ENCODE data around the gene P2RY12. TPM values are rescaled to one million over a fixed set of nuclear protein-coding genes. Genes with fewer than 3 reads are reported as not detected.

P2RY12 gene
- total RNA-seq, 1 experiment from 2014 or later, result not detected

DNA sequence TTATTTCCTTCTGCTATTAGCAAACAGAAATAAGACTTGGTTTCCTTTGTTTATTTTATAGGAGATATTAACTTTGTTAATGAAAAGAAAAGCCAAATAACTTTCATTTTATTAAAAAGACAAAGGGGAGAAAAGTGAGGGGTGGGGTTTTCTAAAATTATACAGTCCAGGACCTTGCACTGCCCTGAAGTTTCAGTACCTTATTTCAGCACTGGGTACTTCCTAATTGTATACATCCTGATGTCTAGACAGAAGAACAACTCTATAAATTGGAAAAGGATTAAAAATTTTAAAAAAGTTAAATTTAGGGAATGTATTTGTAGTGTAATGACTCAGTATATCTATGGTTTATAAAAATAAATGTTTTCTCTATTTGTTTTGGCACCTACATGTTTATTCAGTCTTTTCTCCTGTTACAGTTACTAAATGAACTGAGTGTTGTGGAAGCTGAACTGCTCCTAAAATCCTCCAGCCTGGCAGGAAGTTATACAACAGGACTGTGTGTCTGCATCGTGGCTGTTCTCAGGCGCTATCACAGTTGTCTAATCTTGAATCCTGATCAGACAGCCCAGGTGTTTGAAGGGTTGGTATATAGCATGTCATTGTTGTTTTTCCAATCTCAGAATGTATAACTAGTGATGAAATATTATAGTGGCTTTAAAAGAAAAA, 27.6 kb downstream of the P2RY12 start:
- ChIA-PET CTCF (no interaction called here), POLR2A (ENCODE audit: unreplicated experiment) (no interaction called here)
- H3F3A ChIP-seq (ENCODE audit: low read length, unreplicated experiment), result no peaks in the 10 kb centered on the region
- ATAC-seq, result peak; percentile 94
- no peaks in the 10 kb centered on the region for H4K20me1 ChIP-seq (ENCODE audit: low read length)
- H3K27ac ChIP-seq (ENCODE audit: low read length), result no peak overlapping the region
- H3K9me2 ChIP-seq (replicated peaks; ENCODE audit: low read length), result no peaks in the 10 kb centered on the region
- H2AFZ ChIP-seq (ENCODE audit: low read length), result peak overlapping the region; percentile 42
- no peaks in the 10 kb centered on the region for H3K79me2 ChIP-seq (ENCODE audit: low read length)
- peaks cover 14% of the 10 kb centered on the region; the same call in 1 of the 2 replicates for H3K4me1 ChIP-seq (ENCODE audit: insufficient read depth, low read length)
- no peak overlapping the region for H3K4me3 ChIP-seq (ENCODE audit: low read length)
- TF ChIP-seq CTCF (conservative IDR thresholded peaks at IDR 0.05; ENCODE audit: low read depth, low read length), result no peak
- no peak for TF ChIP-seq EZH2phosphoT487 (IDR thresholded peaks at IDR 0.05; ENCODE audit: borderline replicate concordance, low read length)
- no peak for TF ChIP-seq EZH2 (IDR thresholded peaks at IDR 0.05; ENCODE audit: low read length, unreplicated experiment)
- DNase-seq, result peak; percentile 43
- no peaks in the 10 kb centered on the region for H3K9me3 ChIP-seq (ENCODE audit: low read length)
- peak overlapping the region; percentile 43 for H3K4me2 ChIP-seq (ENCODE audit: low read length)
- H3K9ac ChIP-seq (ENCODE audit: low read length), result no peak overlapping the region
- no TSS peak for BruUV-seq (replicated peaks)
- H3K36me3 ChIP-seq (ENCODE audit: low read depth, low read length), result no peaks in the 10 kb centered on the region
- H3K27me3 ChIP-seq (ENCODE audit: low read length), result no peaks in the 10 kb centered on the region
- intact Hi-C loops (cut with micrococcal nuclease), result loop anchor here (2.0 kb wide), 2 partner anchors 66 to 78 kb away; no protein-coding TSS in a partner anchor

DNA sequence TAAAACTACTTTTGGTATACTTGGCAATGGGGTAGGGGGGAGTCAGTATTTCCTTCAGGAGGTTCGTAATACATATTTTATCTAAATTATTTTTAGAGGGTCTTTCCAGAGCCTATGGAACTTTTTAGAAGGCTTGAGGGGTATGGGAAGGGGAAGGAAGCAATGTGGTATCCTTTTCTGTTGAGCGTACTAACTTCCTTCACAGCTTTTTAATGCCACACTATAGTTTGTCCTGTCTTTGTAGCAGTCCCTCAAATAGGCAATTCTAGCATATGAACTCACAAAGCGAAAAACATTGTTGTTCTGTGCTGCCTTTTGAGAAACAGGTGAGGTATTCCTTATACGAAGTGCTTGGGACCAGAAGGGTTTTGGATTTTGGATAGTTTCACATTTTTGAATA, 32.9 kb downstream of the P2RY12 start:
- BruUV-seq (replicated peaks), result no TSS peak
- TF ChIP-seq CTCF (conservative IDR thresholded peaks at IDR 0.05; ENCODE audit: low read depth, low read length), result no peak
- H3F3A ChIP-seq (ENCODE audit: low read length, unreplicated experiment), result no peaks in the 10 kb centered on the region
- H3K4me3 ChIP-seq (ENCODE audit: low read length), result no peak overlapping the region
- no peak overlapping the region for H2AFZ ChIP-seq (ENCODE audit: low read length)
- no peaks in the 10 kb centered on the region for H4K20me1 ChIP-seq (ENCODE audit: low read length)
- H3K9me2 ChIP-seq (replicated peaks; ENCODE audit: low read length), result no peaks in the 10 kb centered on the region
- DNase-seq, result no peak
- no peaks in the 10 kb centered on the region for H3K4me1 ChIP-seq (ENCODE audit: insufficient read depth, low read length)
- no peak overlapping the region for H3K9ac ChIP-seq (ENCODE audit: low read length)
- no peak for ATAC-seq
- H3K36me3 ChIP-seq (ENCODE audit: low read depth, low read length), result no peaks in the 10 kb centered on the region
- H3K27ac ChIP-seq (ENCODE audit: low read length), result no peak overlapping the region
- ChIA-PET CTCF (no interaction called here), POLR2A (ENCODE audit: unreplicated experiment) (interaction anchor here (0.7 kb wide), 1 partner anchor 14 kb away, joined by 3 read pairs; no protein-coding TSS in a partner anchor)
- H3K79me2 ChIP-seq (ENCODE audit: low read length), result no peaks in the 10 kb centered on the region
- intact Hi-C loops (cut with micrococcal nuclease), result no loop called here
- H3K4me2 ChIP-seq (ENCODE audit: low read length), result no peak overlapping the region
- H3K27me3 ChIP-seq (ENCODE audit: low read length), result no peaks in the 10 kb centered on the region
- no peaks in the 10 kb centered on the region for H3K9me3 ChIP-seq (ENCODE audit: low read length)

DNA sequence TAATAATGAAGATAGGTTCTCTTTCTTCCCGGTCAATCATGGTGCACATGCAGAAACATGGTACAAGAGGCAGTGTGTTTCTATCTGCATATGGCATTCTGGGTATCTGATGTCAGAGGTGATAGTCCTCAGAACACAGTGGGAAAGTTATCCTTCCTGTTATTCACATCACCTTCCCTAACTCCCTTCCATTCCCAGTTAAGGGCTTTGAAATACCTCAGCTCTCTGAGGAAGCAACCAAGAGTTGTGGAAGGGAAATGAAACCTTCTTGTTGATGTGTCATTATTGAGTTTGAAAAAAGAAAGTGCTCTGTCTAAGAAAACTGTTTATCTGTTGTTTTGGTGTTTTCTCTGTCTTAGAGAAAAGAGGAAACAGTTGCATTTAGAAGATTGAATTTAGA, 33.3 kb downstream of the P2RY12 start:
- H3K4me1 ChIP-seq (ENCODE audit: insufficient read depth, low read length), result no peaks in the 10 kb centered on the region
- H3K9me2 ChIP-seq (replicated peaks; ENCODE audit: low read length), result no peaks in the 10 kb centered on the region
- no peaks in the 10 kb centered on the region for H3K9me3 ChIP-seq (ENCODE audit: low read length)
- DNase-seq, result no peak
- H3K36me3 ChIP-seq (ENCODE audit: low read depth, low read length), result no peaks in the 10 kb centered on the region
- no peak overlapping the region for H3K9ac ChIP-seq (ENCODE audit: low read length)
- no peak for ATAC-seq
- no peak overlapping the region for H3K4me3 ChIP-seq (ENCODE audit: low read length)
- BruUV-seq (replicated peaks), result no TSS peak
- H3K27ac ChIP-seq (ENCODE audit: low read length), result no peak overlapping the region
- intact Hi-C loops (cut with micrococcal nuclease), result no loop called here
- ChIA-PET POLR2A (ENCODE audit: unreplicated experiment) (interaction anchor here (0.7 kb wide), 1 partner anchor 14 kb away, joined by 3 read pairs; no protein-coding TSS in a partner anchor), CTCF (no interaction called here)
- TF ChIP-seq EZH2 (IDR thresholded peaks at IDR 0.05; ENCODE audit: low read length, unreplicated experiment), result no peak
- no peak overlapping the region for H2AFZ ChIP-seq (ENCODE audit: low read length)
- no peaks in the 10 kb centered on the region for H3K79me2 ChIP-seq (ENCODE audit: low read length)
- H3K4me2 ChIP-seq (ENCODE audit: low read length), result no peak overlapping the region
- H3F3A ChIP-seq (ENCODE audit: low read length, unreplicated experiment), result no peaks in the 10 kb centered on the region
- H4K20me1 ChIP-seq (ENCODE audit: low read length), result no peaks in the 10 kb centered on the region
- H3K27me3 ChIP-seq (ENCODE audit: low read length), result no peaks in the 10 kb centered on the region
